HUES6 (cell line): ENCODE measurements around the gene PMEL.

Source experiments
- H3K27ac ChIP-seq: 2 replicates; pipeline ENCODE4 v1.7.0; 2013; ENCODE audit warnings: low read depth, mild to moderate bottlenecking, low read length, inconsistent platforms
- H3K27me3 ChIP-seq: 2 replicates; pipeline ENCODE4 v1.6.1; 2013; ENCODE audit warnings: low read length; ENCODE audit not compliant: control insufficient read depth, insufficient read depth
- H3K36me3 ChIP-seq: 2 replicates; pipeline ENCODE4 v1.6.1; 2013; ENCODE audit warnings: low read length; ENCODE audit not compliant: control insufficient read depth, insufficient read depth
- H3K4me1 ChIP-seq: 2 replicates; pipeline ENCODE4 v1.6.1; 2013; ENCODE audit warnings: low read length; ENCODE audit not compliant: control insufficient read depth, insufficient read depth
- H3K4me3 ChIP-seq: 2 replicates; pipeline ENCODE4 v1.5.1; 2013; ENCODE audit warnings: low read depth, low read length
- H3K9ac ChIP-seq: one replicate; pipeline ENCODE4 v1.6.1; 2013; ENCODE audit warnings: mild to moderate bottlenecking, low read length
- H3K9me3 ChIP-seq: 2 replicates; pipeline ENCODE4 v1.6.1; 2013; ENCODE audit warnings: low read depth, low read length; ENCODE audit not compliant: control insufficient read depth, insufficient read depth

The PMEL gene

DNA sequence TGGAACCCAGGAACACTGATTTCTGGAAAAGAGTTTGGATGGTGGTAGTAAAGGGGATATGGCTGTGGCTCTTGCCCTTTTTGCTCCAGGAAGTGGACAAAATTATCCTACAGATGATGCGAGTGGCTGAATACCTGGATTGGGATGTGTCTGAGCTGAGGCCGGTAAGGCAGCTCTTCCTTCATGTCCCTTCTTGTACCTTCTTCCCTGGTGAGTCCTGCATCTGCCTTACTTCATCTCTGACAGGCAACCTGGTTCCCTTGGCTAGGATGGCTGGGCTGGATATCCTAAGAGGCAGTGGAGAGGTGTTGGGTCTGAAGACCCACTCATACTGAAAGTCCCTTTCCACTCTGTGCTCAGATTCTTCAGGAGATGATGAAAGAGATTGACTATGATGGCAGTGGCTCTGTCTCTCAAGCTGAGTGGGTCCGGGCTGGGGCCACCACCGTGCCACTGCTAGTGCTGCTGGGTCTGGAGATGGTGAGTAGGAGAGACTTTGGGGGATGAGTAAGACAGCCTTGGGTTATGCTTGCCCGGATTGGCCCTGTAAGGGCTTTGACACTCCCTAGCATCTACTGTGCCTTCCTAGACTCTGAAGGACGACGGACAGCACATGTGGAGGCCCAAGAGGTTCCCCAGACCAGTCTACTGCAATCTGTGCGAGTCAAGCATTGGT lies 26.9 kb downstream of the PMEL start:
- Histone ChIP-seq H3K9me3 (no peaks in the 10 kb centered on the region), H3K9ac (no peak overlapping the region), H3K27me3 (peaks cover 5% of the 10 kb centered on the region; the same call in 1 of the 2 replicates), H3K36me3 (no peaks in the 10 kb centered on the region), H3K27ac (no peak overlapping the region), H3K4me1 (peaks cover 4% of the 10 kb centered on the region; the same call in 1 of the 2 replicates), H3K4me3 (no peak overlapping the region)

DNA sequence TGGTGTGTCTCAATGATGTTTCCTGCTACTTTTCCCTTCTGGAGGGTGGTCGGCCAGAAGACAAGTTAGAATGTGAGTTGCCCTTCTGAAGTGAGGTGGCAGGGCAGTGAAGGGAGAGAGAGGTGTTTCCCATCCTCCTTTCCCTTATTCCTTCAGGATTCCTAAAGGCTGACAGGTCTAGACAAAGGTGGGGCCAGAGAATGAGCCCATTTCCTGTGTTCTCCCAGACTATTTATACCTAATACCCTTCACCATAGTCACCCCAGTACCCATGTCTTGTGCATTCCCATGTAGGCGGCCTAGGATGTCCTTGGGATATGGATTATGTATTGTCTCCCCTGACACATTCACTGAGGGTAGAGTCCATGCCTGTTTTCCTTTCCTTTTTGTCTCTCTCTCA lies 27.9 kb downstream of the PMEL start:
- Histone ChIP-seq H3K4me3 (no peak overlapping the region), H3K27me3 (peaks cover 13% of the 10 kb centered on the region), H3K9ac (no peak overlapping the region), H3K4me1 (peaks cover 6% of the 10 kb centered on the region), H3K9me3 (no peaks in the 10 kb centered on the region), H3K36me3 (no peaks in the 10 kb centered on the region), H3K27ac (no peak overlapping the region)

DNA sequence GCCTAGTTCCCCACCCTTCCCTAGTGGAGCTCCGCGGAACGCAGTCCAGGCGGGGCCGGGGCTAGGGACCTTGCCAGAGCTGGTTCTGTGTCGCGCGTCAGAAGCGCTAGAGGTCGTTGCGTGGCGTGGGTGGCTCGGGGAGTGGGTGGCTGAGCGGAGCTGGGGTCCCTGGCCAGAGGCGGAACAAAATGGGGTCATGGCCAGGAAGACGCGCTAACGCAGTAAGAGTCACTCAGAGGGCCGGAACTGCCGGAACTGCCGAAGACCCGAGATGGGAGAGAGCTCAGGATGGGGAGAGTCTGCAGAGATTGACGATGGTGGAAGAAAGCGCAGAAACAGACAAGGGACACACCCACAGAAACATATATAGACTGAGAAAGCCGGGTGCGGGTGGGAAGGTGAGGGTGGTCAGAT lies 30.1 kb downstream of the PMEL start:
- Histone ChIP-seq H3K36me3 (no peaks in the 10 kb centered on the region), H3K9me3 (no peaks in the 10 kb centered on the region), H3K4me3 (no peak overlapping the region), H3K27me3 (peaks cover 28% of the 10 kb centered on the region), H3K9ac (no peak overlapping the region), H3K27ac (no peak overlapping the region), H3K4me1 (peaks cover 22% of the 10 kb centered on the region)

DNA sequence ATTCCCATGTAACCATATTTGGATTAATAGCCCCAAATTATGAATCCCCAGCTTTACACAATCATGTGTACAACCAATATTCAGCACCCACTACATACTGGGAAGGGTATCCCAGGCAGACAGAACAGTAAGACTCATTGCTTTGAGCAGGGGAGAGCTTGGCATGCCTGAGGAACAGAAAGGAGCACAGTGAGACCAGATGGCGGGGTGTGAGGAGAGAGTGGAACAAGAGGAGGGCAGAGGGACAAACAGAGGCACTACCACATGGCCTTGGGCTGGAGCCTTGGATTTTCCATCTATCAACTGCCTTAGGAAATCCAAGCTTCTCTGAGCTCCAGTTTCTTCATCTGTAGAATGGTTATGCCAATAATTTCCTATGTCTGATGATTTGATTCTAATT lies 31.1 kb downstream of the PMEL start:
- peaks cover 18% of the 10 kb centered on the region for H3K4me1 ChIP-seq
- peaks cover 28% of the 10 kb centered on the region for H3K27me3 ChIP-seq
- no peak overlapping the region for H3K27ac ChIP-seq
- H3K9me3 ChIP-seq: no peaks in the 10 kb centered on the region
- H3K36me3 ChIP-seq: no peaks in the 10 kb centered on the region
- H3K4me3 ChIP-seq: no peak overlapping the region
- H3K9ac ChIP-seq: no peak overlapping the region

DNA sequence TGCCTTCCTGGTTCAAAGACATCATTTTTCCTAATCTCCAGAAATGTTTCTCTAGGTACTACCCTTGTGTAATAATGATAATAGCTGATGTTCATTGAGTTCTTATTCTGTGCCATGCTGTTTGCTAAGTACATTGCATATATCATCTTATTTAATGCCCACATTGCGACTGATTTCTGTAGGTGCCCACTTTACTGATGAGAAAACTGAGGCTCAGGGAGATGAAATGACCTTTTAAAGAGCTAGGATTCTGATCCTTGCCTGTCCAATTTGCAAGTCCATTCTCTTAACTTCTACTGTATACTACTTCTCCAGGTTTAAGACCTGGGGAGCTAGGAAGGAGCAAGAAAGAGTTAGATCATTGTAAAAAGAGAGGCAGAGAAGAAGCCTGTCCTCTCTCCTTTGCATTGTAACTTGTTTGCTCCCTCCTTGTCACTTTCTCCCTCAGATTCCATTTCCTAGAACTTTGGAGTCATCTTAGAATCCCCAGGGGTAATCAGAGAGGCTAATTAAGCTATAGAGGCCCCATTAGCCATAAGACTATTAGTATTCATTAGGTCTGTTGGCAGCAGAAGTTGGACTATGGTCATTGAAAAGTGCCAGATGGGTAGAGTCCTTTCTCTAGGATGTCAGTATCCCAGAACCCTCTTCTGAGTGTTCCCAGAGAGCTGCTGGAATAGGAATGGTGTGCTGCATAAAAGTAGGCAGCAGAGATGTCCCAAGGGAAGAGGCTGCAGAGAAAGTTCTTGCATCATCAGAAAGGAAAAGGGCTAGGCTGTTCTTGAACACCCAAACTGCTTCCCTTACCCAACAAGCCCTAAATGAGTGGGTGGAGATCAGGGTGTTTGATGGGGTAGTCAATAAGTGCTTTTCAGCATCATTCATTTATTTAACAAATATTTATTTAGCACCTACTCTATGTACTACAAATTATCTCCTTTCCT lies 31.8 kb downstream of the PMEL start:
- no peak overlapping the region for H3K9ac ChIP-seq
- peaks cover 28% of the 10 kb centered on the region for H3K27me3 ChIP-seq
- no peaks in the 10 kb centered on the region for H3K9me3 ChIP-seq
- H3K4me3 ChIP-seq: no peak overlapping the region
- H3K27ac ChIP-seq: no peak overlapping the region
- H3K36me3 ChIP-seq: no peaks in the 10 kb centered on the region
- H3K4me1 ChIP-seq: peaks cover 20% of the 10 kb centered on the region

DNA sequence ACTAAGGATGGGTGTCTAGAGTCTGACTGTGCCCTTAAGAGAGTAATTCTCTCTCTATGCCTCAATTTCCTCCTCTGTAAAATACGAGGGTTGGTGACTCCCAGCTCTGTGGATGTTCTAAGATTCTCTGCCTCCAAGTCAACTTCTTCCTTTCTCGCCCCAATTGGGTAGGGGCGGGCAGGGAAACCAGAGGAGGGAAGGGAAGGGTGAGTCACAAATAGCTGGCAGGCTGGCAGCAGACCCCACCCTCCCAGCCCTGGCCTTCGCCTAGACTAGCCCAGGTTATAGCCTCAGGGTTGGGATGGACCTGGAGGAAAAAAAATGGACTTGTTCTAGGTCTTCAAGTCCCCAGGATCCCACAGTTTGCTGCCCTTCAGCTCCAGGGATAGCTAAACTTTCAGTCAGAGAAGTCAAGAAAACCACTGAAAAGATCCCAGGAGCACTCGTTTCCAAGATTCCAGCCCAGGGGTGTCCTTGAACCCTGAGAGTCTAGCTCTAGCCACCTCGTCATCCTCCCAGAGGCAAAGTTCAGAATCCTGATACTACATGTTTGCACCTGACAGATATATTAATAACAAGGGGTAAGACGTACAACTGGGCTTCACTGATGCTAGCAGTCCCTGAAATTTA lies 32.6 kb downstream of the PMEL start:
- Histone ChIP-seq H3K4me1 (peaks cover 20% of the 10 kb centered on the region), H3K9ac (no peak overlapping the region), H3K27ac (no peak overlapping the region), H3K4me3 (no peak overlapping the region), H3K9me3 (no peaks in the 10 kb centered on the region), H3K27me3 (peaks cover 28% of the 10 kb centered on the region), H3K36me3 (no peaks in the 10 kb centered on the region)

DNA sequence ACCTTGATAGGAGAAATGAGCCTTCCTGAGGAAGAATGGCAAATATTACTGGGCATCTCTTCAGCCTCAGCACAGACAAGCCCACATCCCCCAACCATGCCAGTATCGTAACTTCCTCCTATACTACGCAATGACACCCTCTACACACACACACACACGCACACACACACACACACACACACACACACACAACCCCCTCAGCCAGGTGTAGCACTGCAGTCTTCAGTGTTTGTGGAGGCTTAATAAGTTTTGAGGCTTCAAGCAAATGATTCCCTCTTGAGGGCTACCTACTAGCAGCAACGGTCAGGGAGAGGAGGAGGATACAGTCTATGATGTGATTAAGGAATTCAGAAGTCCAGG lies 33.3 kb downstream of the PMEL start:
- peak overlapping the region; percentile 63 for H3K4me3 ChIP-seq
- peaks cover 20% of the 10 kb centered on the region for H3K4me1 ChIP-seq
- H3K36me3 ChIP-seq: no peaks in the 10 kb centered on the region
- no peak overlapping the region for H3K27ac ChIP-seq
- H3K27me3 ChIP-seq: peaks cover 28% of the 10 kb centered on the region
- H3K9me3 ChIP-seq: no peaks in the 10 kb centered on the region
- peak overlapping the region; percentile 36 for H3K9ac ChIP-seq

DNA sequence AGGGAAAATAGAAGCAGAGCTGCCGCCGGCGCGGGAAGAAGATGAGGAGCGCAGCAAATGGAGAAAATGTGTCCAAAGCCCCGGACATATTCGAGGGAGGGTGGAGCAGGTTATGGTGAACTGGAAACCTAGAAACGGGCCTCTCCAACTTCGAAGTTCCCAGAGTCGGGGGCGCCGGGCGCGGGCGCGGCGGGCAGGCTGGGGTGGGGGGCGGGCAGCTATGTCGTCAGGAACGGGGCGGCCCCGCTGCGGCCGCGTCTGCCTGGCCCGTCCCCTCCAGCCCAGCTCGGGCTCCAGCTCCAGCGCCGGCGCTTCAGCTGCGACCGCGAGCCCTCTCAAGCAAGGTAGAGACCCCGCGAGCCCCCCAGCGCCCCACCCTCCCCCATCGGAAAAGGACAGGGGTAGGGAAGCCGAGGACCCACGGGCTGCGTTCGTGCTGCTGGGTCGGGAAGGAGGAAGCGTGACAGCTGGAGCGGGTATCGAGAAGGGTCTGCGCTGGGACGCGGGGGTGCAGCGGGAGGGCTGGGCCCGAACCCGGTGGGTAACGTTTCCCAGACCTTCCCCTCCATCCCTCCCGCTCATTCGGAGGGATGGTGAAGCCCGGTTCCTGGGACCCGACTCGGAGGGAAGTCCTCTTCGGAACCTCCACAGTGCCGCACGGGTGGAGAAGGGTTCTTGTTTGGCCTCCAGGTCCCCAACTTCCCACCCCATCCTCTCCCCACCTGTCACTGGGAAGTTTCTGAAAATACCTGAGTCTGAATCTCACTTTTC lies 33.9 kb downstream of the PMEL start:
- H3K9ac ChIP-seq: peak overlapping the region; percentile 36
- peak overlapping the region; percentile 63 for H3K4me3 ChIP-seq
- peaks cover 28% of the 10 kb centered on the region for H3K27me3 ChIP-seq

DNA sequence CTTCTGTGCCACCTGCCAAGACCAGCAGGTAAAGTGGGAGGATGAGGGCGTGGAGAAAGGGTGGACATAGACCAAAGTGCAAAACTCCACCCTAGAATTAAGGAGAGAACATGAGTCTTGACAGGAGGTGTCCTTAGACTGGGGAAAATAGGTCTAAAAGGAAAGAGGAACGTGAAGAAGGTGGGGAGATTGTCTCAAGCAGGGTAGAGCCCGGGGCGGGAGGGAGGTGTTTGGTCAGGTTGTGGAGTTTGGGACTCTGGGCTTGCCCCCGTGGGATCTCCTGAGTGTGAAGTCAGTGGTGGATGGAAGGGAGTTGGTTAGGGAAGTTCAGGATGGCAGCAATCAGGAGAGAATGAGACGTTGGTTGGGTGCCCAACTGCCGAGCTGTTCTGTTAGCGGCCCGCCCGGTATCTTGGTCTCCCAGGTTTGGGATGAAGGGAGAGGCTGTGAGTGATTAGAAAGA lies 34.5 kb downstream of the PMEL start:
- peaks cover 20% of the 10 kb centered on the region for H3K4me1 ChIP-seq
- no peak overlapping the region for H3K9ac ChIP-seq
- no peak overlapping the region for H3K27ac ChIP-seq
- H3K36me3 ChIP-seq: 0 out of 2 replicates have a peak, but pooled peaks cover 3% of the 10 kb centered on the region
- H3K27me3 ChIP-seq: peaks cover 28% of the 10 kb centered on the region
- H3K4me3 ChIP-seq: peak overlapping the region; percentile 63
- no peaks in the 10 kb centered on the region for H3K9me3 ChIP-seq

More for the DNA sequence above, 33.9 kb downstream of the PMEL start:
- Histone ChIP-seq H3K4me1 (peaks cover 20% of the 10 kb centered on the region), H3K27ac (no peak overlapping the region), H3K9me3 (no peaks in the 10 kb centered on the region), H3K36me3 (0 out of 2 replicates have a peak, but pooled peaks cover 3% of the 10 kb centered on the region)

DNA sequence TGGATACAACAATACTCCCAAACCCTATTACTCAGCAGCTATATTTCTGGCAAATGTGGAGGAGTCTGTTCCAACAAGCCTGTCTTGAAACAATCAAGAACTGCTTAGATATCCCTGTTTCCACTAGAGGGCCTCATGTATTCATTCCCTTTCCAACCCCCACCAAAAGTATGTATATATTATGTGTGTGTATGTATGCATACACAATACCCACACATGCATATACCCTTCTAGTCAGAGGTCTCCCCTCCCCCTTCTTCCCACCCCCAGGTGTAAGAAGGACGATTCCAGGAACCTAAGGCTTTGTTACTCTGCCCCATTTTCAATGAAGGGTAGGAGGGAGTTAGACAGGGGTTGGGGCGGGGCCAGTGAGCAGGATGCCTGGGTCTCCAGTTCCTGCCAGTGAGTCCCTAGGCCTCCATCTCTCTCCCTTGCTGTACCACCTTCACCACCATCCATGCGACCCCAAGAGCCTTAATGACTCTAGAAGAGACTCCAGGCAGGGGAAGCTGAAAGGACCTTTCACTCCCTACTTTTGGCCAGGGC lies 35.0 kb downstream of the PMEL start, which contains the start of gene DGKA:
Gene DGKA, plus strand, starts transcription at position 392 of the 546 bp plus-strand sequence. CDS start 5,342 bp downstream, outside the sequence.
- no peak within 1 kb of the TSS for H3K27ac ChIP-seq
- H3K9ac ChIP-seq: no peak within 1 kb of the TSS
- H3K4me1 ChIP-seq: peaks cover 23% of the 10 kb centered on the region
- no peaks in the 10 kb centered on the region for H3K9me3 ChIP-seq
- H3K4me3 ChIP-seq: peak within 1 kb of the TSS; percentile 63
- H3K36me3 ChIP-seq: 0 out of 2 replicates have a peak, but pooled peaks cover 3% of the 10 kb centered on the region
- peaks cover 28% of the 10 kb centered on the region for H3K27me3 ChIP-seq
